Rectal smooth muscle tissue (tissue), 1 donor: ENCODE results near the gene FSHR.

Experiments
- H3K27ac ChIP-seq: one replicate; pipeline ENCODE4 v1.7.0; 2013; ENCODE audit warnings: low read depth, low read length, inconsistent platforms
- H3K27me3 ChIP-seq: one replicate; pipeline ENCODE4 v1.7.0; 2013; ENCODE audit warnings: low read length; ENCODE audit not compliant: control insufficient read depth, insufficient read depth
- H3K36me3 ChIP-seq: one replicate; pipeline ENCODE4 v1.7.0; 2013; ENCODE audit warnings: low read length; ENCODE audit not compliant: control insufficient read depth, insufficient read depth
- H3K4me1 ChIP-seq: one replicate; pipeline ENCODE4 v1.7.0; 2013; ENCODE audit warnings: low read length; ENCODE audit not compliant: control insufficient read depth, insufficient read depth
- H3K4me3 ChIP-seq: one replicate; pipeline ENCODE4 v1.7.0; 2013; ENCODE audit warnings: low read length
- H3K9ac ChIP-seq: one replicate; pipeline ENCODE4 v1.7.0; 2013; ENCODE audit warnings: low read length

Gene FSHR

DNA sequence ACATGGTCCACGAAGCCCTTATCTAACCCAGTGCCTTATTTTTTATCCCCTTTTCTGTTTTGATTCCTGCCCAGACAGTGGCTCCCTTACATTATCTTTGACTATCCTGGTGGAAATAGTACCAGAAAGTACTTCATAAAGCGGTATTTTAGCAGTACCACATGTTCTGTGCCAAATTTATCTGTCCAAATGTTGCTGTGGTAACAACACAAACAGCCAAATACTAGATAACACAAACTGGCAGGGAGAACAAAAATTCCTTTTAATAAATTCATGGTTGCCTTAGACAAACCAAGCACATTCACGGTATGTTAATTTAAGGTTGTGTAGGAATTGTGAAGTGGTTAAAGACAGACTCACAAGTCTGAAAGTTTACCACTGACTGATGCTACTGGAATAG, 210.9 kb downstream of the FSHR start:
- Histone ChIP-seq H3K27ac (no peak overlapping the region), H3K9ac (no peak overlapping the region), H3K4me3 (no peak overlapping the region)

DNA sequence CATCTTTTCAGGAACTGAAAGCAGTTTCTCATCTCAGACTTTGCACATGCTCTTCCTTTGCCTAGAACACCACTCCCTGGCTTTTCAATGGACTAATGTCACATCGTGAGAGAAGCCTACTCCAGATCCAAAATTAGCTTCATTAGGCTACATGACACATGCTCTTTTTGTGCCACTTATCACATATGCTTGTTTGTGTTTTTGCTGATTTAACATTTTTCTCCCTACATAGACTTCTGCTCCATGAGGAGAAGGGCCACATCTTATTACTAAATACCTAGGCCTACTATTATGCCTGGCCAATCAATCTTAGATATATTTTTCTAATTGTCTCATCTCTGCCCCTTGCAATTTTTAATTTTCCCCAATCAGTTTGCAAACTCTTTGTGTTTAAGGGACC, 212.4 kb downstream of the FSHR start:
- Histone ChIP-seq H3K27ac (no peak overlapping the region), H3K4me1 (no peaks in the 10 kb centered on the region), H3K9ac (no peak overlapping the region), H3K27me3 (no peaks in the 10 kb centered on the region), H3K4me3 (no peak overlapping the region), H3K36me3 (no peaks in the 10 kb centered on the region)

More for the DNA sequence above, 210.9 kb downstream of the FSHR start:
- Histone ChIP-seq H3K36me3 (no peaks in the 10 kb centered on the region), H3K27me3 (no peaks in the 10 kb centered on the region), H3K4me1 (no peaks in the 10 kb centered on the region)

DNA sequence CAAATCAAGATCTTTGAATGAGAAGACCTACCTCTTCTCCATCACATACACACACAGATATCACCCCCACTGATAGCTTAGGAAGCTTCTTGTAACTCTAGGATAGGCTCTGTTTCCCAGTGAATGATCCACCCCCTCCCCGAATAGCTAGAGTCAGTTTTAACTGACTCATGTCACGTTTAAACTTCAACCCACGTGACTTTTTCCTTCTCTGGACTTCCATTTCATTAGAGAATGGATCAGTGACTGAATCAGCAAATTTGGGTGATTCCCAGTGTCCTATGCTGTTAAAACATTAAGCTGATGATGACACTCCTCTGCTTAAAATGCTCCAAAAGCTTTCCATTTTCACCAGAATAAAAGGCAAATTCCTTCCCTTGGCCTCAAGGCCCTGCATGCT, 212.9 kb downstream of the FSHR start:
- Histone ChIP-seq H3K9ac (no peak overlapping the region), H3K27me3 (no peaks in the 10 kb centered on the region), H3K36me3 (no peaks in the 10 kb centered on the region), H3K27ac (no peak overlapping the region), H3K4me1 (no peaks in the 10 kb centered on the region), H3K4me3 (no peak overlapping the region)

DNA sequence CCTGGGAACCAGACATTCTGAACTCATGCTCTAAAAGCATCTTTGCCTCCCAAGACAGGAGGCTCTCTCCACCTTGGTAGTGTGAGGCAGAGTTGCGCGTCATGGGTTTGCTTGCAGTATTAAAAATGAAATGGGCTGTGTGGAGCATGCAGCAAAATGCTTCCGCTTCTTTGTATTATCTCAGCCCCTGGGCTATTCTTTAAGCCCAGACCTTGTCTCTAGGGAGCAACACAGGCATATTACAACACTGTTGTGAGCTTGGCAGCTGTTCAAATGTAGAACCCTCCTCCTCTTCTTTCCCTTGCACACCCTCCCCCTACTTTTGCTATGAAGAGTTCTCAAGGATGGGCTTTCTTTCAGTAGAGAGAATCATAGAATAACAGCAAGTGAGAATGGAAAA, 213.7 kb downstream of the FSHR start:
- Histone ChIP-seq H3K9ac (no peak overlapping the region), H3K27me3 (no peaks in the 10 kb centered on the region), H3K36me3 (no peaks in the 10 kb centered on the region)

DNA sequence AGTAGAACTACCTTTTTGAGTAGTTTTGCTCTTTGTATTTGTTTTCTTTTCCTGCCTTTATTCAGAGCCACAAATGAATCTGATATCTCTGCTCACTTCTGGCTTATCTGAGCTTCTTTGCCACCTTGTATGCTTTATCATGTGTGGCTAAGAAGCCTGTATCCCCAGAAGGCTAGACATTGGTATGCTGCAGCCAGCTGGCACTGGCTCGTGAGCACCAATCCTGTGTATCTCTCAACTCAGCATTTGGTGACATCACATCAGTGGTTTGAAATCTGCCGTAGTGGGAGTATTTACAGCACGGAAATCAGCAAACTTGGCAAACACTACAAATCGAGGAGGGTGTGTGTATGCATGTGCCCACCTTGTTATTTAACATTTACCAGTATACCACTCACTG, 215.1 kb downstream of the FSHR start:
- Histone ChIP-seq H3K27ac (no peak overlapping the region), H3K27me3 (no peaks in the 10 kb centered on the region), H3K4me1 (no peaks in the 10 kb centered on the region)

More for the DNA sequence above, 213.7 kb downstream of the FSHR start:
- Histone ChIP-seq H3K4me3 (no peak overlapping the region), H3K27ac (no peak overlapping the region), H3K4me1 (no peaks in the 10 kb centered on the region)

DNA sequence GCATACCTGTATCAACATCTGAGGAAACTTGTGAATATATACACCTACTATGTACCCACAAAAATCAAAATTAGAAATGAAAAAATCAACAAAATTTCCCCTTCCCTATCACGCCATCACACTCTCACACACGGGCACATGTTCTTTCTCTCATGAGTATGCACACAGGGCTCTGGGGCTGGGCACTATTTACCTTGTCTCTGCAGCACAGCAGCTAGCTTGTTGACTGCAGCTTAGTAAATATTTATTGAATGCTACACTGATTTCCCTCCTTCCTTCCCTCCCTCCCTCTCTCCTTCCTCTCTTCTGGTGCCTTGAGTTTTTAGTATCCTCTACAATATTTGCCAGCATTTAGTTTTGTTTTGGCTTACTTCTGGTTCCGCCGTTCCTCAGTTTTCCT, 216.1 kb downstream of the FSHR start:
- H3K27ac ChIP-seq = no peak overlapping the region
- no peaks in the 10 kb centered on the region for H3K27me3 ChIP-seq
- no peaks in the 10 kb centered on the region for H3K36me3 ChIP-seq
- H3K4me3 ChIP-seq = no peak overlapping the region
- no peak overlapping the region for H3K9ac ChIP-seq
- H3K4me1 ChIP-seq = no peaks in the 10 kb centered on the region

More for the DNA sequence above, 215.1 kb downstream of the FSHR start:
- no peak overlapping the region for H3K4me3 ChIP-seq
- H3K9ac ChIP-seq = no peak overlapping the region
- H3K36me3 ChIP-seq = no peaks in the 10 kb centered on the region

DNA sequence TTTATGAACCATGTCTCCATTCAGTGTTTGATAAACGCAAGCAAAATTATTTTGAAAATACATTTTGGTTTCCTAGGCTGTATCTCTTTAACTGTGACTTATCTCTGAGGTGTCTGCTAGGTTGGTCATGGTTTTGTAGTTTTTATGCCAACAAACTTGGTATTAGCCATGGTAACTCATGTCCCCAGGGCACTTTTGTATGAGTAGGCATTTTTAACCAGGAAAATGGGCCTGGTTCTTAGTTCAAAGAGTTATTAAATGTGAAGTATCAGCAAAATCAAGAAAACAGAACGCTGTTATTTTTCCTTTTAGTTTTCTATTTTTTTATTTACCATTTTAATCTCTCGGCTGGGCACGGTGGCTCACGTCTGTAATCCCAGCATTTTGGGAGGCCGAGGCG, 219.5 kb downstream of the FSHR start:
- no peaks in the 10 kb centered on the region for H3K4me1 ChIP-seq
- no peaks in the 10 kb centered on the region for H3K27me3 ChIP-seq
- H3K27ac ChIP-seq = no peak overlapping the region
- H3K36me3 ChIP-seq = no peaks in the 10 kb centered on the region
- H3K9ac ChIP-seq = no peak overlapping the region
- no peak overlapping the region for H3K4me3 ChIP-seq

DNA sequence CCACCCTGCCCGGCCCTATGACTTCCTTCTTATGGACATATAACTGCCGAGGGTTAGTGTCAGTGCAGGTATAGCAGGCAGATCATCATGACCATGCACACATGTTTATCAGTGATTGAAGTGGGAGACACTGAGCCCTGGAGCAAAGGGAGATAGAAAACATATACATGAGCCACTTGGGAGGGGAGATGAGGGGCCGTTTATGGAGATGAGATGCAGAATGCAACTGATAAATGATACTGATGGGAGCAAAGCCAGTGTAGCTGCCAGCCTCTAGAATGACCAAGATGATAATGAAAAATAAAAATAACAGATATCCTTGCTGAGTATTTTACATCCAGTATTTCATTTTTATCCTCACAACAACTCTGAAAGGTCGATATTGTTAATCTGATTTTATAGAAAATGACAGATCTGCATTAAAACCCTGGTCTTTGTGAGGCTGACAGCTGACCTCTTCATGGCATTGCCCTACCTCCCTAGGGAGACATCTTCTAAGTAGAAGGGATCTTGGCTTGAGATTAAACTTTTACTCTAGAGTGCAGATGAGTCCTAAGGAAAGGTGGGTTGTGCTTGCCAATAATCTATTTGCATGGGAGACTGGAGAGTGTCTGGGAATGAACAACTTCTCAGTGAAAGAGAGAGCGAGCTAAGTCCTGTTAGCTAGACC, 220.4 kb downstream of the FSHR start:
- H3K4me3 ChIP-seq = no peak overlapping the region
- H3K27me3 ChIP-seq = no peaks in the 10 kb centered on the region
- no peaks in the 10 kb centered on the region for H3K4me1 ChIP-seq
- no peak overlapping the region for H3K27ac ChIP-seq
- H3K9ac ChIP-seq = no peak overlapping the region
- no peaks in the 10 kb centered on the region for H3K36me3 ChIP-seq

DNA sequence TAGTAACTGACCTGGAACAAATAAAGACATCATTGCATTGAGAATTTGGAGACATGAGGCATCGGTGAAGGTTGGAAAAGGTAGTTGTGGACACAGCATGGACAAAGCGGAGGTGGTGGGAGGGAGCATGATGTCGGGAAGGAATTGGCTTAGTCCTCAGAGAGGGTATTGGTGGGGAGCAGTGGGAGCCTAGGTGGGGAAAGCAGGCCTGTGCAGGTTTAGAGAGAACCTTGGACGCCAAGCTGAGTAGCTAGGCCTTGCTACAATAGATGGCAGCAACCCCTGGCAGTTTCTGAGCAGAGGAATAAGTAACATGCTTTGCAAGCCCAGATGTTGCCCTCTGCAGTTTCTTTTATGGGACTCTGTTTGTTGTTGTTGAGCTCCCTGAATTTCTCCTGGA, 221.6 kb downstream of the FSHR start:
- Histone ChIP-seq H3K36me3 (no peaks in the 10 kb centered on the region), H3K27me3 (no peaks in the 10 kb centered on the region)

DNA sequence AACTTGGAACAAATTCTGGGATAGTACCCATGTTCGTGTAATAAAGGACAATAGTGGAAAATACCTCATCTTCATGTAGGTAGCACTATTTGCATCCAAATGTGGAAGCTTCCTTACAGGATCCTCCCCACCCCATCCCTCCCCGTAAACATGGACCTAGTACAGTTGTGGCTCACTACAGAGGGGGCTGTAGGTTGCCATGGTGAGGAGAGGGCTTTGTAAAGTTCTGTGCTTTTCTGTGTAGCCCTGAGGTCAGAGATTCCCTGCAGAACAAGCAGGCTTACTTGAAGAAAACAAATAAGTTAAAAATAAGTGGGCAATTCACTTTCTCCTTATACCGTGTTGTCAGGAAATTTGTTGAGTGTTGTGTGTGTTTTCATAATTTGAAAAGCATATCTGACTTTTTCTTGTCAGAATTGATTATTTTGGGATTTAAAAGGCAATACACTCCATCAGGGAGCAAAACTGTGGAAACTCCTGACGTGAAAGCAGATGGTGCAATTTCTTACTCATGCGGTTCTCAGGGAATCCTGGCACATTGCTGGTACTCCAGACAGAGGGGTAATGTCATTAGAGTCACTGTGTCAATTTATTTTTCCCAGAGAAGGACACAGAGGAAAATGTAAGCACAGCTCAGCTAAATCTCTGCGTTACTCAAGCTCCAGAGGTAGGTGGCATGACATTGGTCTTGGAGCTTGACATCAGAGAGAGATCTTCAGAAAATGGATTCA, 224.6 kb downstream of the FSHR start:
- no peak overlapping the region for H3K27ac ChIP-seq
- no peaks in the 10 kb centered on the region for H3K4me1 ChIP-seq
- no peak overlapping the region for H3K9ac ChIP-seq
- H3K36me3 ChIP-seq = no peaks in the 10 kb centered on the region
- no peaks in the 10 kb centered on the region for H3K27me3 ChIP-seq
- no peak overlapping the region for H3K4me3 ChIP-seq

More for the DNA sequence above, 221.6 kb downstream of the FSHR start:
- no peak overlapping the region for H3K27ac ChIP-seq
- H3K4me1 ChIP-seq = no peaks in the 10 kb centered on the region
- H3K4me3 ChIP-seq = no peak overlapping the region
- H3K9ac ChIP-seq = no peak overlapping the region

DNA sequence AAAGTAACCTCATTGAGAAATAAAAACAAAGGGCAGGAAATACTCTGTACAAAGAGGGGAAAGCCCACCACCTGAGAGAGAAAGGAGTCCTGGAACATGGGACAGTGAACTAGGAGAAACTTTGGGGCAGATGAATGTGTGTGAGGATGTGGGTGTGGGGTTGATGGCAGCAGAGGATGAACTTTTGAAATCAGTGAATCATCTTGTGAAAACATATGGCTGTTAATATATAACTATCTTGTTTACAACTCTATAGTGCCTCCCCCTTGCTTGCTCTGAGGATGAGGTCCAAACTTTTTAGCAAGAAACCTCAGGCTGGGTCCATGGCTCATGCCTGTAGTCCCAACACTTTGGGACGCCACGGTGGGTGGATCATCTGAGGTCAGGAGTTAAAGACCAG, 227.0 kb downstream of the FSHR start:
- Histone ChIP-seq H3K27ac (no peak overlapping the region), H3K27me3 (no peaks in the 10 kb centered on the region)

DNA sequence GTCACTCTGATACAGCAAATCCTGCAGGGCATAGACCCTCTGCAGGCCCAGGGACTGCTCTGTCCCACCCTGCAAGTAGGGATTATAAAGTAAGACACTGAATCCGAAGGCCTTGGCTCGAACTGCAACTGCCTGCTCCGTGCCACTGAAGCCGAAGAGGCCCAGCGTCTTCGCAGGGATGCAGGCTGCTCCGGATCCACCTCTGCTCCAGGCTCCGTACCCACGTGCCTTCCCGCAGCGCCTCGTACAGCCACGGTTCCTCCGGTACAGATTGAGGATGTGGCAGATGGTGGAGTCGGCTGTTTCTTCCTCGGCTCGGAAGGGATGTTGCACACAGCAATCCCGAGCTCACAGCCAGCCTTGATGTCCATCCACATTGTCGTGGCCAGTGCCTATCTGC, 238.4 kb downstream of the FSHR start:
- H3K27ac ChIP-seq = no peak overlapping the region
- no peaks in the 10 kb centered on the region for H3K27me3 ChIP-seq
- no peak overlapping the region for H3K4me3 ChIP-seq
- no peak overlapping the region for H3K9ac ChIP-seq
- H3K36me3 ChIP-seq = no peaks in the 10 kb centered on the region
- no peaks in the 10 kb centered on the region for H3K4me1 ChIP-seq

More for the DNA sequence above, 227.0 kb downstream of the FSHR start:
- H3K9ac ChIP-seq = no peak overlapping the region
- no peaks in the 10 kb centered on the region for H3K36me3 ChIP-seq
- no peaks in the 10 kb centered on the region for H3K4me1 ChIP-seq
- H3K4me3 ChIP-seq = no peak overlapping the region

DNA sequence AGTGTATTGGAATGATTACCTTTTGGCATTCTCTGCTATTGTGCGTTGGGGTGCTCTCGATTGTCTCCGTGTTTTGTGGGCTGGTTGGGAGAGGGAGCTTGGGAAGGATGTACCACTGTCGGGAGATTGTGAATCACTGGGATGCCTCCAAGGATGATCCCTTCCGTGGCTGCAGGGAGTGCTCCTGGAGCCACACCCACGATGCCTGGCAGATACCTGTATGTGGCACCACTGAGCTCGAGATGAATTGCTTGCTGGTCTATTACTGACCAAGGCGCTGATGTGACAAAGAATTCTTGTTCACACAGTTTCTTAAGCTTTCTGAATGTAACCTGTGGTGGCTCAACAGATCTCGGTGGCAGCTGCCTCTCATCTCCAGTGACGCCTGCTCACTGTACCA, 239.1 kb downstream of the FSHR start:
- Histone ChIP-seq H3K36me3 (no peaks in the 10 kb centered on the region), H3K9ac (no peak overlapping the region), H3K4me3 (no peak overlapping the region), H3K27ac (no peak overlapping the region), H3K4me1 (no peaks in the 10 kb centered on the region), H3K27me3 (no peaks in the 10 kb centered on the region)
